Inflammatory macrophage treated with lipopolysaccharide for 1 hour (primary cell): Measurements from ENCODE around the gene FMN2.
"Not testable (repeated sequence)": the region's sequence is repeated elsewhere in the genome, so short reads cannot be mapped to it uniquely, and the experiment has no call there.

ENCODE experiments used
- DNase-seq, 2 donors: peaks; one replicate each; pipeline ENCODE4 v3.0.0-alpha.2; 2020 to 2022

The FMN2 gene

GRCh38 chr1:240258910-240259309 is 167.2 kb downstream of the FMN2 start:
- no peak for DNase-seq

- not testable (repeated sequence) for DNase-seq
These were observed 172.8 kb downstream of the FMN2 start for GRCh38 chr1:240264494-240264893.

DNA sequence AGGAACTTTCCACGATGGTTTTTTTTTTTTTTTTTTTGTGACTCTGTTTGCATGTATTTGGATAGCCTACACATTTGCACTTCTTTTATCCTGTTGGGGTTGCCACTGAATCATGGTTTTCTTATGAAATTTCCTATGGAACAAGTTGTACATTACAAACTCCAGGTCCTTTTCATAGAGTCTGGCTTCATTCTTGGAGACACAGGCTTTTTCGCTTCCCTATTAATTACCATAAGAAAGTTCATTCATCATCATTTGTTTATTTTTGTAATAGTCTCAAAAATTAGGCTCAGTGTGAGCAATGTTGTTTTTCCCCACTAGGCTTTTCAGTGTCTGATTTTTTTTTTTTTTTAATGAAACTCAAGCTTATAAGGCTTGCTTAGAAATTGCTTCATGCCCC is 179.4 kb downstream of the FMN2 start:
- no peak for DNase-seq

- no peak for DNase-seq
These were observed 182.9 kb downstream of the FMN2 start for GRCh38 chr1:240274569-240274968.

DNA sequence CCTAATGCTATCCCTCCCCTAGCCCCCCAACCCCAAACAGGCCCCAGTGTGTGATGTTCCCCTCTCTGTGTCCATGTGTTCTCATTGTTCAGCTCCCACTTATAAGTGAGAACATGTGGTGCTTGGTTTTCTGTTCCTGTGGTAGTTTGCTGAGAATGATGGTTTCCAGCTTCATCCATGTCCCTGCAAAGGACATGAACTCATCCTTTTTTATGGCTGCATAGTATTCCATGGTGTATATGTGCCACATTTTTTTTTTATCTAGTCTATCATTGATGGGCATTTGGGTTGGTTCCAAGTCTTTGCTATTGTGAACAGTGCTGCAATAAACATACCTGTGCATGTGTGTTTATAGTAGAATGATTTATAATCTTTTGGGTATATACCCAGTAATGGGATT is 183.5 kb downstream of the FMN2 start:
- DNase-seq: not testable (repeated sequence)

- DNase-seq: no peak
These were observed 186.4 kb downstream of the FMN2 start for GRCh38 chr1:240278082-240278481.

DNA sequence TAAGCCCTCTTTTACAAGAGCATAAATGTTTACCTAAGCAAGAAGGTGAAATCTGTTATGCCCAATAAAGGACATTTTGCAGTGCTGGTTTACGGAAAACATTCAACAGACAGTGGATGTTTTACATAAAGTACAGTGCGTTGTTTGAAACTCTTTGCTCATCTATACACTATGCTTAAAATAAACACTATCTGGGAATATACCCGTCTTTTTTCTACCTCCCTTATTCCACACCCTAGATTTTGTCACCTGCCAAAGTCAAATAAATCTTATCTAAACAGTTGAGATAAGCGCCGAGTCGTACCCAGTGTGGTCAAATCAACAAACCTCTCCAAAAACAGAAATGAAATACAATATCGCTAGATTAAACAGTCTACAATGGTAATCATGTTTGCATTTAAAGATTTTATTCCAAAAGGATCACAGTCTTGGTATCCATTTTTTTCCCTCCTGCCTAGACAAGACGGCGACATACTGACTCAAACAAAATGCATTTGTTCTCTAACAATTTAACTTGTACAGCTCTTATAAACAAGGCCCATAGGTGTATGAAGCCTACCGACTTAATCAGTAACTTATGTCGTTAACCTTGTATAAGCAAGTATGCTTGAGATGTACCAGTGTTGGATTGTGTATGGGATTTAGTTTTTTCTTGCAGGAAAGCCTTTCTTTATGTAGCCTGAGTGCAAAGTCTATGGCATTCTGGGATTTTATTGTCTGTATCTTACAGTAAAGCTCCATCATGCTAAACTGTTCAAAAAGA is 189.1 kb downstream of the FMN2 start:
- no peak for DNase-seq

GRCh38 chr1:240282061-240282830 is 190.6 kb downstream of the FMN2 start:
- no peak for DNase-seq

GRCh38 chr1:240284656-240285414 is 193.2 kb downstream of the FMN2 start:
- no peak for DNase-seq

DNA sequence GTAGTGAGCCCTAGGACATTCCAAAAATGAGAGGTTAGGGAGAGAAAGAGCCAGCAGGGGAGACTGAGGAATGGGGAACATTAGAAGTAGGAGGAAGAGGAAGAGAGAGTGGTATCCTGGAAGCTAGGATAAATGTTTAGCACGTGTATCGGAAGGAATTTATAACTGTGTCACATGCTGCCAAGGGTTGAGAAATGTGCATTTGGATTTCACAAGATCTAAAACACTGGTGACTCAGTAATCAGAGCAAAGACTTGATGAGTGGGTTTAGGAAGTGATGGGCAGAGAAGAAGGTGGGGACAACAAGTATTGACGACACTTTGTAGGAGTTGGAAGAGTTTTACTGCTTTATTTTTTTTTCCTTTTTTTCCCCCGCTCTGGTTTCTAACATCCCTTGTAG is 193.9 kb downstream of the FMN2 start:
- no peak for DNase-seq

- DNase-seq: no peak
These were observed 196.0 kb downstream of the FMN2 start for GRCh38 chr1:240287722-240288121.

DNA sequence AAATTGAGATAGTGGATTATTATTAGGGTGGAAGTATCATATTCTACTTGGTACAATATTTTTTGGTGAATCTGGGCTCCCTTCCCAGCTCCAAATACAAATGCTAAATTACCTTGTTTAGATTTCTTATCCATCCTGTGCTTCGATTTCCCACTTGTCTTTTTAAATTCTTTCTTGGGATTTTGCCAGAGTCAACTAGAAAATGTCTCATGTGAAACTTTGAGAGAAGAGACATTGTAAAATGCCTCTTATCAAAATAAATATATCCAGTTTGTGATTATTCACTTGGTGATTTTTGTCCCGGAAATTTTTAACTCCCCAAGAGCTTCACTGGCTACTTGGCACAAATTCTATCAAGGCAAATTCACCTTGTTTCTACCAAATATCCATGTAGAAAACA is 202.0 kb downstream of the FMN2 start:
- DNase-seq: no peak

DNA sequence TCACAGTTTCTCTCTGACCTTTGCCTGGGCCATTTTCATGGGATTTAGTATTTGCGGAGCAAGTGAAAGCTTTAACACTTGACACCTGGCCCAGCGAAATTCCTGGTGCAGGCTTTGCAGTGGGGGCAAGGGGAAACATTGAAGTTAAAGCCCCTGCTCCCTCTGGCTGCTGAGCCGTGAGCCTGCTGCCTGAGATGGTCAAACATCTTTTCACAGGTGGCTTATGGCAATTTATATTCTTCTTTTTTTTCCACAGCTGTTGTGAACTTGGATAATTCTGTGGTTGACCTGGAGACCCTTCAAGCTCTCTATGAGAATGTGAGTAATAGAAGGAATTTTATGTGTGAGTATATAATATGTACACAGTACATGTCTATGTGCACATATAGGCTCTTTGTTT is 202.9 kb downstream of the FMN2 start:
- no peak for DNase-seq

GRCh38 chr1:240295811-240296210 is 204.1 kb downstream of the FMN2 start:
- no peak for DNase-seq

DNA sequence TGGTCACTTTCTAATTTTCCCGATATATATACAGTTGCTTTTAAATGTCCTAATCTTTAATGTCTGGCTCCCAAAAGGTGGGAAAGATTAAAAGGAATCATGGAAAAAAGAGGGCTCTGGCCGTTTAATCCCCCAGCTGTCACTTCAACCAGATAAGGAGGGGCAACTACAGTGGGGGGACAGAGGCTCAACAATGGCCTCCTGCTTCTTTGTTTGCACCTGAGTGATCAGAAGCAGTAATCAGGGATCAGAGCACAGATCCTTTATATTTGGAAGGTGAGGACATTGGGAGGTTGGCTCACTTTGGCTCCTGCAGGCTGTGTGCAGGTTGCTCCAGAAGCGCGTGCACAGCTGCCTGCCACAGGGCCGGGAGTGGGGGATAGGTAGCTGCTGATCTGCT is 212.8 kb downstream of the FMN2 start:
- no peak for DNase-seq

- DNase-seq: no peak
These were observed 215.0 kb downstream of the FMN2 start for GRCh38 chr1:240306673-240307072.

GRCh38 chr1:240308096-240308495 is 216.4 kb downstream of the FMN2 start:
- DNase-seq: no peak

DNA sequence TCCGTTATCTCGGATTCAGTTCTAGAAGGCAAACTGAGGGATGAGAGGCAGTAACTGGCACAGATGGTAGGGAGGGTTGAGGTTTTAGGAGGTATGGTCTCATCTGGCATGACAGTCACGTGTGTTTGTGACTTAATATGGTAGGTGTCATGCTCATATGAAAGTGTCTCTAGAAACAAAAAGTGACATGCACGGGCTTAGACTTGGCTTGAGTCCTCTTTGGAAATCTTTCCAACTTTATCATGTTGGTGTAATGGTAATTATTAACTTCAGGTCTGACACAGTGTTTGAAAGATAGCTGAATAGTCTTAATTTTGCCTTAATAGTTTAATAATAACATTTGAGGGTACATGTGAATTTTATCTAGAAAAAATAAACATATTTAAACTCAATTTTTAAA is 218.1 kb downstream of the FMN2 start:
- DNase-seq: no peak

- no peak for DNase-seq
These were observed 218.7 kb downstream of the FMN2 start for GRCh38 chr1:240310226-240310925.

- DNase-seq: no peak
These were observed 221.2 kb downstream of the FMN2 start for GRCh38 chr1:240312872-240313271.

DNA sequence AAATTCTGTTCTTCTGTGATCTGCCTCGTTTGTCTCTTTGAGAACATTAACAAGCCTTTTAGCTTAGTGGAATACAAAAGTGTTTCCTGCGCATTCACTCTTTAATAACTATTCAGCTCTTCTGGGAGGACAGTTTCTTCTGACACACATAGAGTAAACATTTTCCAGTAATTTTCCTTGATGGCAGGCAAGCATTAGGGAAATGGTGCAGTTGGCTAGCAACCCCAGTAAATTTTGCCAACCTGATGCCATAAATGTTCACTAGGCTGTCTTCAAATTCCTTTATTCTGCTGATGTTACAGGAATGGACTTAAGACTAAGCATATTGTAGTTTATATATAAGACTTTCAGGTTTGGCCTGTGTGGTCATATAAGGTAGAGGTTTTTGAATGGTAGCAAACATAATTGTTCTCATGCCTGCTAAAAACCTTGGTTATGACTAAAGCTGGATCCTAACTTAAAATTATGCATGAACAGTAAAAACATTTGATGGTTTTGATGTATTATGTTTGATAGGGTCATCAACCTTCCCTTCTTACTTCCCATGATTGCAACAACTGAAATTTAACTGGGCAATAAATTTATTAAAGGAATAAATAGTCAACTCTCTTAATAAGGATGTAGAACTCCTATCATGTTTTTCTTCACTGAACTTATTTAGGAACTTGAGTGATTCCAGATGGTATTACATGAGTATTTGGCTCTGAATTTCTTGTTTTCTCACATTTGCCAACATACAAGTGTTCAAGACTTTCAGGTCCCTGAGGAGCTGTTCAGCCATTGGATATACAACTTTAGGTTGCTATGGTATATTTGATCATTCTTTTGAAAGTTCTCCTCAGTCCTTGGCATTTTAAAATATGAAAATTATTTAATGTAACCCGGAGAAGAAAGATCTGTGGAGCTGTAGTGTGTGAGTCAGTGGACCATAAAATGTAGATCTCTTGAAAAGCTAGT is 223.4 kb downstream of the FMN2 start:
- no peak for DNase-seq

DNA sequence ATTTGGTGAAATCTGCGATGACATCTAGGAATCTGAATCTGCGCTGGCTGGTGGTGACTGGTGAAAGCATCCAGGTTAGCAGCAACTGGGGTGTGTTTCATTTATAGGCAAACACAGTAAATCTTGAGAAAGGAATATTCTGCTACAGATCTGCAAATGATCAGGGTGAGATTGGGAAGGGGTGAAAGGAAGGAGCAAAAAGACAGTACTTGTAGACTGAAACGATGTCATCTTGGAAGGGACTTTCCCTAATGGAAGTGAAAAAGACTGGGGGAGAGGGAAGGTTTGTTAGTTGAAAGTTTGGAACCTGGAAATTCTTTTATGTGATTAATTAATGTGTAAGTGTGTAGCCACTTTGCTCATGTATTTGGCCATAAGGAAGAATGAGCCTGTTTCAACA is 228.3 kb downstream of the FMN2 start:
- DNase-seq: no peak
